ENCODE measurements around the gene PLA2G4B. TPM values are rescaled to one million over a fixed set of nuclear protein-coding genes. Genes with fewer than 3 reads are reported as not detected.

PLA2G4B gene
- total and polyA plus RNA-seq, 2 of the 8 experiments (the other 6 are each of a cell fraction or from before 2014, with no cell fraction given): 4.2 to 9.2 TPM

DNA sequence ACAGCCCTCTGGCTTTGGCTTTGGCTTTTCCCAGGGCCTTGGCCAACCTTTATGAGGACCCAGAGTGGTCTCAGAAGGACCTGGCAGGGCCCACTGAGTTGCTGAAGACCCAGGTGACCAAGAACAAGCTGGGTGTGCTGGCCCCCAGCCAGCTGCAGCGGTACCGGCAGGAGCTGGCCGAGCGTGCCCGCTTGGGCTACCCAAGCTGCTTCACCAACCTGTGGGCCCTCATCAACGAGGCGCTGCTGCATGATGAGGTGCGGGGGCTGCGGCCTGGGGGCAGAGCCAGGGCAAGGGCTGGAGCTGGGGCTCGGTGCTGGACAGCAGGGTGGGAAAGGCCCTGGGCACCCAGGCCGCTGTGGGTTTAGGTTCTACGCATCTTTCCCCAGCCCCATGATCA is 6.2 kb downstream of the PLA2G4B start:
- Histone ChIP-seq H3K56ac (replicated peaks; ENCODE audit: insufficient read length, low read depth, low read length) (no peak overlapping the region), H4K20me1 (replicated peaks in 1 of 2; ENCODE audit: control insufficient read depth in 1 of 2, insufficient read depth in 2 of 2, low read length in 2 of 2) (peaks cover 0 to 1% of the 10 kb centered on the region in 2 experiments), H3K14ac (ENCODE audit: insufficient read length) (no peak overlapping the region), H3K79me1 (ENCODE audit: low read depth, low read length) (no peaks in the 10 kb centered on the region), H3K18ac (ENCODE audit: extremely low read depth, low read length) (no peak overlapping the region), H2BK120ac (replicated peaks; ENCODE audit: low read depth, low read length) (no peak overlapping the region), H2BK12ac (ENCODE audit: low read depth, low read length) (no peak overlapping the region), H3K9me3 (ENCODE audit: insufficient read depth in 2 of 2, low read depth in 1 of 2, low read length in 1 of 2) (no peaks in the 10 kb centered on the region), H3K9ac (replicated peaks in 1 of 4; ENCODE audit: extremely low read depth in 1 of 4, low read depth in 3 of 4, low read length in 3 of 4) (no peak overlapping the region), H2BK15ac (ENCODE audit: low read length) (no peak overlapping the region), H3K27ac (ENCODE audit: low read depth, low read length) (no peak overlapping the region), H3K4me2 (ENCODE audit: insufficient read depth in 1 of 2, low read depth in 2 of 2, low read length in 2 of 2) (no peak overlapping the region), H3K23ac (ENCODE audit: insufficient read length) (no peak overlapping the region), H2BK20ac (ENCODE audit: low read length) (no peak overlapping the region), H3K4me1 (replicated peaks in 1 of 4; ENCODE audit: control insufficient read depth in 3 of 4, insufficient read depth in 4 of 4, low read length in 3 of 4) (no peaks in the 10 kb centered on the region), H3K4me3 (ENCODE audit: extremely low read depth in 1 of 4, insufficient read depth in 2 of 4, low read depth in 3 of 4, low read length in 4 of 4) (no peak overlapping the region), H2BK5ac (ENCODE audit: low read depth, low read length) (no peak overlapping the region), H4K8ac (ENCODE audit: extremely low read depth, insufficient read depth, low read length) (peak overlapping the region; percentile 18; the same call in 1 of the 2 replicates), H3K23me2 (ENCODE audit: low read depth, low read length) (no peaks in the 10 kb centered on the region), H3K36me3 (ENCODE audit: control insufficient read depth in 2 of 4, insufficient read depth in 4 of 4, low read length in 3 of 4) (peaks cover 0 to 7% (median 2%) of the 10 kb centered on the region in 4 experiments; a peak in 3 of 8 replicates), H3K27me3 (replicated peaks in 1 of 4; ENCODE audit: control insufficient read depth in 3 of 4, extremely low read depth in 1 of 4, insufficient read depth in 3 of 4, low read length in 3 of 4) (no peaks in the 10 kb centered on the region), H4K91ac (replicated peaks; ENCODE audit: insufficient read length, low read length) (no peak overlapping the region), H4K5ac (ENCODE audit: insufficient read length, low read depth, low read length) (no peak overlapping the region), H2AK5ac (ENCODE audit: low read depth, low read length) (no peak overlapping the region), H2AFZ (ENCODE audit: low read length) (no peak overlapping the region), H3K79me2 (ENCODE audit: control insufficient read depth in 1 of 2, insufficient read depth in 2 of 2, low read length in 2 of 2) (no peaks in the 10 kb centered on the region), H3K4ac (replicated peaks; ENCODE audit: insufficient read length, low read depth, low read length) (no peak overlapping the region)
- TF ChIP-seq HDAC6 (IDR thresholded peaks at IDR 0.05; ENCODE audit: low read depth, low read length): no peak
- TF ChIP-seq POLR2A (IDR thresholded peaks at IDR 0.05; ENCODE audit: control extremely low read depth in 1 of 2, low read depth in 2 of 2, low read length in 2 of 2): no peak
- no peak for TF ChIP-seq HDAC2 (IDR thresholded peaks at IDR 0.05; ENCODE audit: borderline replicate concordance in 1 of 2, low read depth in 2 of 2, low read length in 2 of 2)
- TF ChIP-seq EP300 (IDR thresholded peaks at IDR 0.05; ENCODE audit: borderline replicate concordance in 1 of 2, low read depth in 2 of 2, low read length in 2 of 2): no peak
- no peak for TF ChIP-seq ZNF274 (IDR thresholded peaks at IDR 0.05; ENCODE audit: borderline replicate concordance, extremely low read depth, low read length)
- TF ChIP-seq CHD1 (IDR thresholded peaks at IDR 0.05; ENCODE audit: low read depth, low read length): no peak
- TF ChIP-seq TCF12 (IDR thresholded peaks at IDR 0.05; ENCODE audit: low read depth, low read length): no peak
- no peak for TF ChIP-seq ASH2L (IDR thresholded peaks at IDR 0.05; ENCODE audit: low read length)
- no peak for TF ChIP-seq RXRA (IDR thresholded peaks at IDR 0.05; ENCODE audit: insufficient read depth, low read depth, low read length)
- TF ChIP-seq TAF1 (IDR thresholded peaks at IDR 0.05; ENCODE audit: low read depth, low read length): no peak
- no peak for TF ChIP-seq SAP30 (IDR thresholded peaks at IDR 0.05; ENCODE audit: insufficient read depth, insufficient replicate concordance, low read length)
- no peak for TF ChIP-seq EZH2 (IDR thresholded peaks at IDR 0.05; ENCODE audit: low read depth, low read length, severe bottlenecking)
- no peak for TF ChIP-seq CTBP2 (IDR thresholded peaks at IDR 0.05; ENCODE audit: borderline replicate concordance, insufficient read depth, insufficient read length, low read length)
- TF ChIP-seq TBP (IDR thresholded peaks at IDR 0.05; ENCODE audit: low read depth, low read length): no peak
- DNase-seq (ENCODE audit: low read depth in 1 of 2, low spot score in 2 of 2): no peak
- FAIRE-seq: no peak
- POLR2A ChIA-PET (ENCODE audit: partially characterized antibody): interaction anchor here (1.1 to 2.0 kb wide), 4 partner anchors 10 to 25 kb away, joined by 3 to 6 read pairs (median 4); no protein-coding TSS in a partner anchor
- CTCF ChIA-PET (ENCODE audit: partially characterized antibody): interaction anchor here (0.8 to 6.7 kb wide), 10 partner anchors 9 to 71 kb away, joined by 3 to 30 read pairs (median 5); partner anchors contain the start of gene MAPKBP1
- 86% methylated on average over 12 of the region's 12 CpGs; no CpG with 5 or more reads in 1 of the 2 experiments for WGBS, 2 experiments (ENCODE audit: extremely low coverage in 1 of 2, insufficient coverage in 1 of 2, insufficient read length in 1 of 2, insufficient replicate concordance in 2 of 2, low coverage in 1 of 2, low lambda C conversion rate in 2 of 2, missing lambda C conversion rate in 1 of 2)
